HL-60 (cell line): ENCODE results near the gene OR4P4.

Source experiments
- CTCF ChIP-seq: IDR thresholded peaks from one replicate; pipeline ENCODE4 v1.5.1; 2011; ENCODE audit warnings: low read length, control low read depth, inconsistent platforms; ENCODE audit not compliant: insufficient read depth
- POLR2AphosphoS5 ChIP-seq: IDR thresholded peaks from 2 replicates; pipeline ENCODE4 v1.6.1; 2012; ENCODE audit warnings: low read depth

- no peak for TF ChIP-seq CTCF
- no peak for TF ChIP-seq POLR2AphosphoS5
Observed at GRCh38 chr11:55658031-55658573, 23.2 kb downstream of the OR4P4 start.
